ENCODE data around the gene TRMT11. TPM values are rescaled to one million over a fixed set of nuclear protein-coding genes. Genes with fewer than 3 reads are reported as not detected.

The TRMT11 gene
- total RNA-seq = 10 to 100 TPM; 17.1 to 18.1 TPM

GRCh38 chr6:125986301-125987025, at the start of gene TRMT11:
Gene TRMT11 (plus strand): TSS chr6:125986540. CDS start chr6:125986551, 11 bp downstream.
- POLR2A ChIA-PET = interaction anchor here (0.5 to 2.4 kb wide), 12 partner anchors 9 to 354 kb away, joined by 3 to 19 read pairs (median 4); partner anchors contain the start of genes HINT3 and NCOA7
- Mint-ChIP-seq H3K4me1 (ENCODE audit: low read depth) (peaks cover 13% of the 10 kb centered on the region), H3K27me3 (ENCODE audit: low read depth) (no peaks in the 10 kb centered on the region), H3K36me3 (ENCODE audit: low read depth) (no peaks in the 10 kb centered on the region), H3K27ac (no peak within 1 kb of the TSS), H3K4me3 (peak within 1 kb of the TSS; percentile 13), H3K9me3 (ENCODE audit: insufficient read depth) (no peaks in the 10 kb centered on the region)
- DNase-seq (peak; percentile 83), ATAC-seq (peak; percentile 99)
- CTCF ChIA-PET = interaction anchor here (0.6 to 6.0 kb wide), 15 partner anchors 9 to 685 kb away, joined by 3 to 49 read pairs (median 4); partner anchors contain the start of genes CENPW, HDDC2, HINT3 and NCOA7

- Mint-ChIP-seq H3K27me3 (ENCODE audit: low read depth) (peaks cover 32% of the 10 kb centered on the region), H3K9me3 (ENCODE audit: insufficient read depth) (no peaks in the 10 kb centered on the region), H3K36me3 (ENCODE audit: low read depth) (no peaks in the 10 kb centered on the region), H3K4me1 (ENCODE audit: low read depth) (no peaks in the 10 kb centered on the region), H3K4me3 (no peak overlapping the region), H3K27ac (no peak overlapping the region)
- DNase-seq = no peak
- ATAC-seq = no peak
- ChIA-PET CTCF (interaction anchor here (0.9 to 3.8 kb wide), 3 partner anchors 18 to 637 kb away, joined by 3 to 26 read pairs (median 4); partner anchors contain the start of genes HDDC2 and HINT3), POLR2A (no interaction called here)
Measured at GRCh38 chr6:125939026-125939425, 47.3 kb upstream of the TRMT11 start.

GRCh38 chr6:125939791-125940190, 46.5 kb upstream of the TRMT11 start:
- no peaks in the 10 kb centered on the region for H3K36me3 Mint-ChIP-seq (ENCODE audit: low read depth)
- H3K27ac Mint-ChIP-seq = no peak overlapping the region
- ATAC-seq (no peak), DNase-seq (no peak)
- no peak overlapping the region for H3K4me3 Mint-ChIP-seq
- no peaks in the 10 kb centered on the region for H3K9me3 Mint-ChIP-seq (ENCODE audit: insufficient read depth)
- POLR2A ChIA-PET = no interaction called here
- H3K4me1 Mint-ChIP-seq (ENCODE audit: low read depth) = no peaks in the 10 kb centered on the region
- CTCF ChIA-PET = interaction anchor here (0.9 to 3.8 kb wide), 4 partner anchors 11 to 638 kb away, joined by 3 to 26 read pairs (median 4); partner anchors contain the start of genes HDDC2 and HINT3
- H3K27me3 Mint-ChIP-seq (ENCODE audit: low read depth) = peaks cover 32% of the 10 kb centered on the region

GRCh38 chr6:125940247-125941041, 45.9 kb upstream of the TRMT11 start:
- Mint-ChIP-seq H3K4me3 (no peak overlapping the region), H3K4me1 (ENCODE audit: low read depth) (no peaks in the 10 kb centered on the region), H3K27ac (no peak overlapping the region), H3K9me3 (ENCODE audit: insufficient read depth) (no peaks in the 10 kb centered on the region), H3K36me3 (ENCODE audit: low read depth) (no peaks in the 10 kb centered on the region), H3K27me3 (ENCODE audit: low read depth) (peaks cover 32% of the 10 kb centered on the region)
- ATAC-seq (no peak), DNase-seq (no peak)
- POLR2A ChIA-PET = no interaction called here
- CTCF ChIA-PET = interaction anchor here (0.7 to 3.8 kb wide), 4 partner anchors 11 to 34 kb away, joined by 3 to 26 read pairs (median 5); partner anchors contain the start of gene HINT3

- no peak for ATAC-seq
- Mint-ChIP-seq H3K36me3 (ENCODE audit: low read depth) (no peaks in the 10 kb centered on the region), H3K4me3 (no peak overlapping the region), H3K27me3 (ENCODE audit: low read depth) (peaks cover 35% of the 10 kb centered on the region), H3K27ac (no peak overlapping the region), H3K4me1 (ENCODE audit: low read depth) (no peaks in the 10 kb centered on the region), H3K9me3 (ENCODE audit: insufficient read depth) (no peaks in the 10 kb centered on the region)
- ChIA-PET POLR2A (interaction anchor here (1.0 kb wide), 1 partner anchor 152 kb away, joined by 3 read pairs; the partner anchor contains the start of gene NCOA7), CTCF (interaction anchor here (1.4 to 2.3 kb wide), 3 partner anchors 9 to 152 kb away, joined by 4 to 12 read pairs (median 7); partner anchors contain the start of genes HINT3 and NCOA7)
- no peak for DNase-seq
Measured at GRCh38 chr6:125942672-125943527, 43.4 kb upstream of the TRMT11 start.

GRCh38 chr6:125943528-125944433, 42.6 kb upstream of the TRMT11 start:
- ChIA-PET CTCF (interaction anchor here (1.0 to 2.3 kb wide), 4 partner anchors 9 to 153 kb away, joined by 3 to 12 read pairs (median 6); partner anchors contain the start of genes HINT3 and NCOA7), POLR2A (interaction anchor here (1.0 kb wide), 1 partner anchor 153 kb away, joined by 3 read pairs; the partner anchor contains the start of gene NCOA7)
- H3K36me3 Mint-ChIP-seq (ENCODE audit: low read depth) = no peaks in the 10 kb centered on the region
- no peak overlapping the region for H3K4me3 Mint-ChIP-seq
- H3K27me3 Mint-ChIP-seq (ENCODE audit: low read depth) = peaks cover 37% of the 10 kb centered on the region
- no peak overlapping the region for H3K27ac Mint-ChIP-seq
- no peaks in the 10 kb centered on the region for H3K9me3 Mint-ChIP-seq (ENCODE audit: insufficient read depth)
- ATAC-seq (no peak), DNase-seq (no peak)
- no peaks in the 10 kb centered on the region for H3K4me1 Mint-ChIP-seq (ENCODE audit: low read depth)

GRCh38 chr6:125944434-125944816, 41.9 kb upstream of the TRMT11 start:
- ChIA-PET CTCF (interaction anchor here (1.0 to 2.3 kb wide), 4 partner anchors 8 to 30 kb away, joined by 3 to 12 read pairs (median 5); partner anchors contain the start of gene HINT3), POLR2A (no interaction called here)
- no peak for DNase-seq
- Mint-ChIP-seq H3K4me3 (no peak overlapping the region), H3K27me3 (ENCODE audit: low read depth) (peaks cover 34% of the 10 kb centered on the region), H3K4me1 (ENCODE audit: low read depth) (no peaks in the 10 kb centered on the region), H3K9me3 (ENCODE audit: insufficient read depth) (no peaks in the 10 kb centered on the region), H3K27ac (no peak overlapping the region), H3K36me3 (ENCODE audit: low read depth) (no peaks in the 10 kb centered on the region)
- no peak for ATAC-seq

GRCh38 chr6:125944896-125945295, 41.4 kb upstream of the TRMT11 start:
- ChIA-PET CTCF (interaction anchor here (1.0 to 1.1 kb wide), 2 partner anchors 30 to 191 kb away, joined by 3 read pairs; no protein-coding TSS in a partner anchor), POLR2A (interaction anchor here (0.6 kb wide), 1 partner anchor 622 kb away, joined by 3 read pairs; no protein-coding TSS in a partner anchor)
- no peak overlapping the region for H3K27ac Mint-ChIP-seq
- H3K36me3 Mint-ChIP-seq (ENCODE audit: low read depth) = no peaks in the 10 kb centered on the region
- no peaks in the 10 kb centered on the region for H3K4me1 Mint-ChIP-seq (ENCODE audit: low read depth)
- ATAC-seq (no peak), DNase-seq (no peak)
- no peaks in the 10 kb centered on the region for H3K9me3 Mint-ChIP-seq (ENCODE audit: insufficient read depth)
- peaks cover 31% of the 10 kb centered on the region for H3K27me3 Mint-ChIP-seq (ENCODE audit: low read depth)
- H3K4me3 Mint-ChIP-seq = no peak overlapping the region

- ATAC-seq (no peak), DNase-seq (no peak)
- ChIA-PET CTCF (interaction anchor here (0.6 to 2.1 kb wide), 7 partner anchors 10 to 201 kb away, joined by 3 to 11 read pairs (median 3); partner anchors contain the start of gene HINT3), POLR2A (interaction anchor here (0.6 kb wide), 1 partner anchor 622 kb away, joined by 3 read pairs; no protein-coding TSS in a partner anchor)
- Mint-ChIP-seq H3K4me3 (no peak overlapping the region), H3K27me3 (ENCODE audit: low read depth) (peaks cover 30% of the 10 kb centered on the region), H3K27ac (no peak overlapping the region), H3K36me3 (ENCODE audit: low read depth) (no peaks in the 10 kb centered on the region), H3K9me3 (ENCODE audit: insufficient read depth) (no peaks in the 10 kb centered on the region), H3K4me1 (ENCODE audit: low read depth) (no peaks in the 10 kb centered on the region)
Measured at GRCh38 chr6:125945378-125946141, 40.8 kb upstream of the TRMT11 start.

All from activated CD8-positive, alpha-beta T cell treated with anti-CD3 and anti-CD28 coated beads, Interleukin-2, amount 10 ng/mL, durations not matched to agents 7 days and 5 days (primary cell).